ENCODE data around the gene GRM1.

The GRM1 gene

GRCh38 chr6:146269482-146269881 is 240.6 kb downstream of the GRM1 start:
- ATAC-seq, result no peak
- TF ChIP-seq ISL1 (CRISPR knock-in tag; IDR thresholded peaks at IDR 0.05), result no peak

- peak; percentile 92 for ATAC-seq
Observed at GRCh38 chr6:146271163-146271562, 242.3 kb downstream of the GRM1 start.

- no peak for ATAC-seq
- TF ChIP-seq TSHZ2 (CRISPR knock-in tag; IDR thresholded peaks at IDR 0.05) (no peak), TCF4 (CRISPR knock-in tag; IDR thresholded peaks at IDR 0.05; ENCODE audit: borderline replicate concordance) (no peak), RARB (CRISPR knock-in tag; IDR thresholded peaks at IDR 0.05) (no peak), CREB5 (CRISPR knock-in tag; IDR thresholded peaks at IDR 0.05; ENCODE audit: low read depth) (no peak), ISL1 (CRISPR knock-in tag; IDR thresholded peaks at IDR 0.05) (no peak), BACH2 (CRISPR knock-in tag; IDR thresholded peaks at IDR 0.05; ENCODE audit: borderline replicate concordance) (no peak), ZC3H10 (CRISPR knock-in tag; IDR thresholded peaks at IDR 0.05) (no peak), ZNF565 (CRISPR knock-in tag; conservative IDR thresholded peaks at IDR 0.05; ENCODE audit: low read depth) (no peak), CSDC2 (CRISPR knock-in tag; IDR thresholded peaks at IDR 0.05) (no peak), ESRRG (CRISPR knock-in tag; IDR thresholded peaks at IDR 0.05) (no peak), ZNF70 (CRISPR knock-in tag; IDR thresholded peaks at IDR 0.05) (no peak), TOX (CRISPR knock-in tag; IDR thresholded peaks at IDR 0.05; ENCODE audit: borderline replicate concordance) (no peak), SNAI2 (CRISPR knock-in tag; IDR thresholded peaks at IDR 0.05) (no peak)
Observed at GRCh38 chr6:146273490-146273889, 244.6 kb downstream of the GRM1 start.

- no peak for ATAC-seq
Observed at GRCh38 chr6:146277142-146277541, 248.3 kb downstream of the GRM1 start.

More at GRCh38 chr6:146277142-146277541, 248.3 kb downstream of the GRM1 start:
- TF ChIP-seq CREB5 (CRISPR knock-in tag; IDR thresholded peaks at IDR 0.05; ENCODE audit: low read depth) (no peak), ESRRG (CRISPR knock-in tag; IDR thresholded peaks at IDR 0.05) (no peak), TSHZ2 (CRISPR knock-in tag; IDR thresholded peaks at IDR 0.05) (no peak), ZFP30 (CRISPR knock-in tag; IDR thresholded peaks at IDR 0.05) (no peak), ZNF565 (CRISPR knock-in tag; conservative IDR thresholded peaks at IDR 0.05; ENCODE audit: low read depth) (no peak), BACH2 (CRISPR knock-in tag; IDR thresholded peaks at IDR 0.05; ENCODE audit: borderline replicate concordance) (no peak)

Measured in SK-N-SH treated with all-trans-retinoic acid at 6 μM for 48 hours (cell line).